MM.1S (cell line): Measurements from ENCODE around the gene CCL17.

Source experiments
- EZH2 ChIP-seq: fragments of 300-600 bp; sonication (generic); optimal IDR thresholded peaks from 2 replicates; pipeline ENCODE3; 2017; ENCODE audit warnings: low read depth, mild to moderate bottlenecking, antibody characterized with exemption, low read length, mixed read lengths
- TF ChIP-seq, protein P1 (sequence below): fragments of 300-600 bp; sonication (generic); IDR thresholded peaks from 2 replicates; pipeline ENCODE4 v1.5.1; 2016; ENCODE audit warnings: antibody characterized with exemption, low read length, mixed read lengths

DNA sequence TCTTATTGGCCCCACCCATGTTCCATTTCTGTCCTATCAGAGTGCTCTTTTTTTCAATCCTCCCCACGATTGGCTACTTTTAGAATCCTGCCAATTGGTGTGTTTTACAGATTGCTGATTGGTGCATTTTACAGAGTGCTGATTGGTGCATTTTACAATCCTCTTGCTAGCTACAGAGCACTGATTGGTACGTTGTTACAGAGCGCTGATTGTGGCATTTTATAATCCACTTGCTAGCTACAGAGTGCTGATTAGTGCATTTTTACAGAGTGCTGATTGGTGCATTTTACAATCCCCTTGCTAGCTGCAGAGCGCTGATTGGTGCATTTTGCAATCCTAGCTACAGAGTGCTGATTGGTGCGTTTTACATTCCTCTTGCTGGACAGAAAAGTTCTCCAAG is 9.5 kb upstream of the CCL17 start:
- TF ChIP-seq, protein P1, sequence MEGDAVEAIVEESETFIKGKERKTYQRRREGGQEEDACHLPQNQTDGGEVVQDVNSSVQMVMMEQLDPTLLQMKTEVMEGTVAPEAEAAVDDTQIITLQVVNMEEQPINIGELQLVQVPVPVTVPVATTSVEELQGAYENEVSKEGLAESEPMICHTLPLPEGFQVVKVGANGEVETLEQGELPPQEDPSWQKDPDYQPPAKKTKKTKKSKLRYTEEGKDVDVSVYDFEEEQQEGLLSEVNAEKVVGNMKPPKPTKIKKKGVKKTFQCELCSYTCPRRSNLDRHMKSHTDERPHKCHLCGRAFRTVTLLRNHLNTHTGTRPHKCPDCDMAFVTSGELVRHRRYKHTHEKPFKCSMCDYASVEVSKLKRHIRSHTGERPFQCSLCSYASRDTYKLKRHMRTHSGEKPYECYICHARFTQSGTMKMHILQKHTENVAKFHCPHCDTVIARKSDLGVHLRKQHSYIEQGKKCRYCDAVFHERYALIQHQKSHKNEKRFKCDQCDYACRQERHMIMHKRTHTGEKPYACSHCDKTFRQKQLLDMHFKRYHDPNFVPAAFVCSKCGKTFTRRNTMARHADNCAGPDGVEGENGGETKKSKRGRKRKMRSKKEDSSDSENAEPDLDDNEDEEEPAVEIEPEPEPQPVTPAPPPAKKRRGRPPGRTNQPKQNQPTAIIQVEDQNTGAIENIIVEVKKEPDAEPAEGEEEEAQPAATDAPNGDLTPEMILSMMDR, result no peak
- no peak for TF ChIP-seq EZH2
